ENCODE results near the gene MRPL51.

MRPL51 gene

DNA sequence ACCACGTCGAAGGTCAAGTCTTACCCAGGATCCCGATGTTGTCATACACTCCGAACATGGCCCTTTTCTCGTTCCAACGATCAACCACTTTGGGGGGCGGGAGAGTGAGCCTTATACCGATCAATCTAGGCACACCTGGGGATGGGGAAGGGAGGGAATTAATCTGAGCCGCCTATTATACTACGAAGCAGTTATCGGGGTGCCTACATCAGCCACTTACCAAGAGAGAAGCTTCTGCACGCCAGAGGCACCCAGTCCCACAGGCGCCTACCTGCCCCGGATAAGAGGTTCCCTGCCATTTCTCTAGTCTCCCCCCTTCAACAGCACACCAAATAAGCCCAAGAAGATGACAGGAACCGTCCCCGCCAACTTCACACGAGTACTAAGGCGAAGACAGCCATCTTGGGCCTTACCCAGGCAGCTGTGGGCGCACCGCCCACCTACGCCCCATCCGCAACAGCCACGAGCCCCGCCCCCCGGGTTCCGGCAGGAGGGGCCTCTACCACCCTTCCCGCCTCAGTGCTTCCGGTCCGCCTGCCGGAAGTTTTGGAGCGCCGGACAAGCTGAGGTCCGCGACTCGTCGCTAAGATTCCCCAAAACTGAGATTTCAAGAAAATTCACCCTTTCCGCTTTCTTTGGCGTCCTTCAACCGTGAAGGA, at the start of gene MRPL51:
Gene MRPL51, minus strand, starts transcription at position 425 of the 659 bp plus-strand sequence. Its CDS starts 126 bp downstream, at position 299.
- peak; percentile 95 to 98 for DNase-seq (ENCODE audit: low read depth in 1 of 2, low spot score in 1 of 2)

GRCh38 chr12:6542209-6543009, 49.3 kb upstream of the MRPL51 start:
- DNase-seq (ENCODE audit: low read depth in 1 of 2, low spot score in 1 of 2) = no peak

GRCh38 chr12:6541371-6542165, 48.5 kb upstream of the MRPL51 start:
- no peak for DNase-seq (ENCODE audit: low read depth in 1 of 2, low spot score in 1 of 2)

GRCh38 chr12:6540181-6540877, 47.3 kb upstream of the MRPL51 start:
- DNase-seq (ENCODE audit: low read depth in 1 of 2, low spot score in 1 of 2) = peak in 1 of 2 donors; percentile 39

DNA sequence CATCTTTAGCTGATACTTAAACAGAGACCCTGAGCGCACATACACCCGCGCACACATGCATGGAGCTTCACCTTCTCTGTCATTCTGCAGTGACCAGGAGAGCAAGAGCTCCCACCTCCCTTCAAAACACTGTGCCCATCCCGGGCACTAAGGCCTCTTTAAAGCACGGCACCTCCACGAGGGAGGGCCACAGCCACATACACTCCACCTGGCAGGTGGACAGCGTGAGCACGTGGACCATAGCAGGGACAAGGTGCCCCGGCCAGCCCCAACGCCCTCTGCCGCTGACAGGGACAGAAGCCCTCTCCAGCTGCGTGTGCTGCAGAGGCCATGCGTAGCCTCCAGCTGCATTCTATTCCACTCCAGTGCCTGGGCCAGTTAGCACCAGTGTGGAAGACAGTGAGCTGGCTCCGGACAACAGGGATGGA, 46.7 kb upstream of the MRPL51 start:
- no peak for DNase-seq (ENCODE audit: low read depth in 1 of 2, low spot score in 1 of 2)

GRCh38 chr12:6539314-6539682, 46.2 kb upstream of the MRPL51 start:
- no peak for DNase-seq (ENCODE audit: low read depth in 1 of 2, low spot score in 1 of 2)

- DNase-seq (ENCODE audit: low read depth in 1 of 2, low spot score in 1 of 2) = no peak
Measured at GRCh38 chr12:6538420-6539313, 45.6 kb upstream of the MRPL51 start.

DNA sequence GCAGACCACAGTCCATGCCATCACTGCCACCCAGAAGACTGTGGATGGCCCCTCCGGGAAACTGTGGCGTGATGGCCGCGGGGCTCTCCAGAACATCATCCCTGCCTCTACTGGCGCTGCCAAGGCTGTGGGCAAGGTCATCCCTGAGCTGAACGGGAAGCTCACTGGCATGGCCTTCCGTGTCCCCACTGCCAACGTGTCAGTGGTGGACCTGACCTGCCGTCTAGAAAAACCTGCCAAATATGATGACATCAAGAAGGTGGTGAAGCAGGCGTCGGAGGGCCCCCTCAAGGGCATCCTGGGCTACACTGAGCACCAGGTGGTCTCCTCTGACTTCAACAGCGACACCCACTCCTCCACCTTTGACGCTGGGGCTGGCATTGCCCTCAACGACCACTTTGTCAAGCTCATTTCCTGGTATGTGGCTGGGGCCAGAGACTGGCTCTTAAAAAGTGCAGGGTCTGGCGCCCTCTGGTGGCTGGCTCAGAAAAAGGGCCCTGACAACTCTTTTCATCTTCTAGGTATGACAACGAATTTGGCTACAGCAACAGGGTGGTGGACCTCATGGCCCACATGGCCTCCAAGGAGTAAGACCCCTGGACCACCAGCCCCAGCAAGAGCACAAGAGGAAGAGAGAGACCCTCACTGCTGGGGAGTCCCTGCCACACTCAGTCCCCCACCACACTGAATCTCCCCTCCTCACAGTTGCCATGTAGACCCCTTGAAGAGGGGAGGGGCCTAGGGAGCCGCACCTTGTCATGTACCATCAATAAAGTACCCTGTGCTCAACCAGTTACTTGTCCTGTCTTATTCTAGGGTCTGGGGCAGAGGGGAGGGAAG, 44.7 kb upstream of the MRPL51 start:
- peak; percentile 70 to 74 for DNase-seq (ENCODE audit: low read depth in 1 of 2, low spot score in 1 of 2)

GRCh38 chr12:6536894-6537579, 44.0 kb upstream of the MRPL51 start:
- DNase-seq (ENCODE audit: low read depth in 1 of 2, low spot score in 1 of 2) = no peak

DNA sequence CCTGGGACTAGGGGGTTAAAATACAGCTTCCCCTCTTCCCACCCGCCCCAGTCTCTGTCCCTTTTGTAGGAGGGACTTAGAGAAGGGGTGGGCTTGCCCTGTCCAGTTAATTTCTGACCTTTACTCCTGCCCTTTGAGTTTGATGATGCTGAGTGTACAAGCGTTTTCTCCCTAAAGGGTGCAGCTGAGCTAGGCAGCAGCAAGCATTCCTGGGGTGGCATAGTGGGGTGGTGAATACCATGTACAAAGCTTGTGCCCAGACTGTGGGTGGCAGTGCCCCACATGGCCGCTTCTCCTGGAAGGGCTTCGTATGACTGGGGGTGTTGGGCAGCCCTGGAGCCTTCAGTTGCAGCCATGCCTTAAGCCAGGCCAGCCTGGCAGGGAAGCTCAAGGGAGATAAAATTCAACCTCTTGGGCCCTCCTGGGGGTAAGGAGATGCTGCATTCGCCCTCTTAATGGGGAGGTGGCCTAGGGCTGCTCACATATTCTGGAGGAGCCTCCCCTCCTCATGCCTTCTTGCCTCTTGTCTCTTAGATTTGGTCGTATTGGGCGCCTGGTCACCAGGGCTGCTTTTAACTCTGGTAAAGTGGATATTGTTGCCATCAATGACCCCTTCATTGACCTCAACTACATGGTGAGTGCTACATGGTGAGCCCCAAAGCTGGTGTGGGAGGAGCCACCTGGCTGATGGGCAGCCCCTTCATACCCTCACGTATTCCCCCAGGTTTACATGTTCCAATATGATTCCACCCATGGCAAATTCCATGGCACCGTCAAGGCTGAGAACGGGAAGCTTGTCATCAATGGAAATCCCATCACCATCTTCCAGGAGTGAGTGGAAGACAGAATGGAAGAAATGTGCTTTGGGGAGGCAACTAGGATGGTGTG, 43.1 kb upstream of the MRPL51 start:
- DNase-seq (ENCODE audit: low read depth in 1 of 2, low spot score in 1 of 2) = no peak

- no peak for DNase-seq (ENCODE audit: low read depth in 1 of 2, low spot score in 1 of 2)
Measured at GRCh38 chr12:6535697-6535946, 42.6 kb upstream of the MRPL51 start.

GRCh38 chr12:6534945-6535696, 42.1 kb upstream of the MRPL51 start:
- DNase-seq (ENCODE audit: low read depth in 1 of 2, low spot score in 1 of 2) = peak; percentile 46 to 68

DNA sequence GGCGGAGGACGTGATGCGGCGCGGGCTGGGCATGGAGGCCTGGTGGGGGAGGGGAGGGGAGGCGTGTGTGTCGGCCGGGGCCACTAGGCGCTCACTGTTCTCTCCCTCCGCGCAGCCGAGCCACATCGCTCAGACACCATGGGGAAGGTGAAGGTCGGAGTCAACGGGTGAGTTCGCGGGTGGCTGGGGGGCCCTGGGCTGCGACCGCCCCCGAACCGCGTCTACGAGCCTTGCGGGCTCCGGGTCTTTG, 41.6 kb upstream of the MRPL51 start:
- DNase-seq (ENCODE audit: low read depth in 1 of 2, low spot score in 1 of 2) = no peak

GRCh38 chr12:6533923-6534694, 41.0 kb upstream of the MRPL51 start, which contains the start of gene GAPDH:
Gene GAPDH, plus strand, starts transcription at chr12:6534517. Its CDS starts 316 bp downstream, at chr12:6534833.
- DNase-seq (ENCODE audit: low read depth in 1 of 2, low spot score in 1 of 2) = peak; percentile 72 to 81

GRCh38 chr12:6533653-6533922, 40.5 kb upstream of the MRPL51 start:
- DNase-seq (ENCODE audit: low read depth in 1 of 2, low spot score in 1 of 2) = no peak

- no peak for DNase-seq (ENCODE audit: low read depth in 1 of 2, low spot score in 1 of 2)
Measured at GRCh38 chr12:6532927-6533652, 40.0 kb upstream of the MRPL51 start.

Measured in stimulated activated CD4-positive, alpha-beta T cell treated with anti-CD3 and anti-CD28 coated beads, Interleukin-15, amount 100 ng/mL, for 1 hour (primary cell).